ENCODE measurements around the gene TRMT11.

DNA sequence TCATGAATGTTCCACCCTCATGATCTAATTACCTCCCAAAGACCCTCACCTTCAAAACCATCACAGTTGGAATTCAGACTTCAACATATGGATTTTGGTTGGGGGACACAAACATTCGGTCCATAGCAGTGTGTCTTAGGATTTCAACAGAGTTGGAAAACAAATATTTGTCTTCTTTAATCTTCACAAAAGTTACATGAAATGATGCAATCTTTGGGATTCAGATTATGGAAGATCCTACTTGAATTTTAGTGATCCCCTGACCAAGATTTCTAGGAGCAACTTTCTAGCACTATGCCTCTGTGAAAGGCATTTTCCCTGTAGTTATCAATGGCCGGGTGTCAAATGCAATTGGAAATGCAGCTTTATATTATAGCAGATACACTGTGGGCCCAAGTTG is 86.5 kb downstream of the TRMT11 start:
- TF ChIP-seq, protein P1, sequence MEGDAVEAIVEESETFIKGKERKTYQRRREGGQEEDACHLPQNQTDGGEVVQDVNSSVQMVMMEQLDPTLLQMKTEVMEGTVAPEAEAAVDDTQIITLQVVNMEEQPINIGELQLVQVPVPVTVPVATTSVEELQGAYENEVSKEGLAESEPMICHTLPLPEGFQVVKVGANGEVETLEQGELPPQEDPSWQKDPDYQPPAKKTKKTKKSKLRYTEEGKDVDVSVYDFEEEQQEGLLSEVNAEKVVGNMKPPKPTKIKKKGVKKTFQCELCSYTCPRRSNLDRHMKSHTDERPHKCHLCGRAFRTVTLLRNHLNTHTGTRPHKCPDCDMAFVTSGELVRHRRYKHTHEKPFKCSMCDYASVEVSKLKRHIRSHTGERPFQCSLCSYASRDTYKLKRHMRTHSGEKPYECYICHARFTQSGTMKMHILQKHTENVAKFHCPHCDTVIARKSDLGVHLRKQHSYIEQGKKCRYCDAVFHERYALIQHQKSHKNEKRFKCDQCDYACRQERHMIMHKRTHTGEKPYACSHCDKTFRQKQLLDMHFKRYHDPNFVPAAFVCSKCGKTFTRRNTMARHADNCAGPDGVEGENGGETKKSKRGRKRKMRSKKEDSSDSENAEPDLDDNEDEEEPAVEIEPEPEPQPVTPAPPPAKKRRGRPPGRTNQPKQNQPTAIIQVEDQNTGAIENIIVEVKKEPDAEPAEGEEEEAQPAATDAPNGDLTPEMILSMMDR (IDR thresholded peaks at IDR 0.05), result no peak
- TF ChIP-seq POLR2A (IDR thresholded peaks at IDR 0.05), result no peak
